NCI-H446 (cell line): ENCODE results near the gene PPARGC1A.

Experiments
- DNase-seq, 2 experiments: peaks; one replicate each; lab custom pipeline; 2025; lab: John Stamatoyannopoulos, UW

Gene PPARGC1A

GRCh38 chr4:23844961-23845360 is 44.9 kb downstream of the PPARGC1A start:
- DNase-seq: no peak

GRCh38 chr4:23839279-23839678 is 50.6 kb downstream of the PPARGC1A start:
- DNase-seq: no peak

GRCh38 chr4:23838607-23839006 is 51.2 kb downstream of the PPARGC1A start:
- no peak for DNase-seq

GRCh38 chr4:23838131-23838530 is 51.7 kb downstream of the PPARGC1A start:
- no peak for DNase-seq

- no peak for DNase-seq
Observed at GRCh38 chr4:23837371-23837770, 52.5 kb downstream of the PPARGC1A start.

GRCh38 chr4:23835774-23836478 is 53.9 kb downstream of the PPARGC1A start:
- DNase-seq: no peak

GRCh38 chr4:23828779-23829178 is 61.1 kb downstream of the PPARGC1A start:
- DNase-seq: no peak

- no peak for DNase-seq
Observed at GRCh38 chr4:23828020-23828715, 61.7 kb downstream of the PPARGC1A start.

- no peak for DNase-seq
Observed at GRCh38 chr4:23822181-23822580, 67.7 kb downstream of the PPARGC1A start.

GRCh38 chr4:23819041-23819511 is 70.8 kb downstream of the PPARGC1A start:
- no peak for DNase-seq

GRCh38 chr4:23818097-23818885 is 71.6 kb downstream of the PPARGC1A start:
- no peak for DNase-seq

GRCh38 chr4:23814996-23815660 is 74.7 kb downstream of the PPARGC1A start:
- no peak for DNase-seq

GRCh38 chr4:23814587-23814986 is 75.3 kb downstream of the PPARGC1A start:
- no peak for DNase-seq

GRCh38 chr4:23811161-23811560 is 78.7 kb downstream of the PPARGC1A start:
- no peak for DNase-seq

- DNase-seq: no peak
Observed at GRCh38 chr4:23805450-23805851, 84.4 kb downstream of the PPARGC1A start.

- DNase-seq: no peak
Observed at GRCh38 chr4:23789762-23790161, 100.1 kb downstream of the PPARGC1A start.

GRCh38 chr4:23788460-23788859 is 101.4 kb downstream of the PPARGC1A start:
- no peak for DNase-seq

GRCh38 chr4:23788027-23788426 is 101.8 kb downstream of the PPARGC1A start:
- no peak for DNase-seq

GRCh38 chr4:23782778-23783437 is 106.9 kb downstream of the PPARGC1A start:
- no peak for DNase-seq

- no peak for DNase-seq
Observed at GRCh38 chr4:23779839-23780238, 110.0 kb downstream of the PPARGC1A start.

- DNase-seq: no peak
Observed at GRCh38 chr4:23779422-23779821, 110.4 kb downstream of the PPARGC1A start.

GRCh38 chr4:23775694-23776093 is 114.2 kb downstream of the PPARGC1A start:
- no peak for DNase-seq
